Astrocyte (in vitro differentiated cells and primary cell): ENCODE results near the gene CISD3. TPM values are rescaled to one million over a fixed set of nuclear protein-coding genes. Genes with fewer than 3 reads are reported as not detected.

ENCODE experiments used
- DNase-seq: peaks from one replicate; pipeline ENCODE4 v3.0.0-alpha.2; 2010; ENCODE audit warnings: low read depth
- FAIRE-seq: peaks from 2 replicates; lab custom pipeline; 2011; peaks lifted over from hg19 to GRCh38; lab: Jason Lieb, UNC
- H2AFZ ChIP-seq: 2 replicates; pipeline ENCODE4 v1.6.0; 2012; ENCODE audit warnings: low read depth, low read length, inconsistent platforms
- H3K27ac ChIP-seq: 2 replicates; pipeline ENCODE4 v1.5.1; 2011; ENCODE audit warnings: low read depth, low read length, inconsistent platforms
- H3K27me3 ChIP-seq: 2 replicates; pipeline ENCODE4 v1.6.0; 2011; ENCODE audit warnings: low read length, inconsistent platforms; ENCODE audit not compliant: insufficient read depth
- H3K36me3 ChIP-seq: 2 replicates; pipeline ENCODE4 v1.5.1; 2011; ENCODE audit warnings: low read length, inconsistent platforms; ENCODE audit not compliant: insufficient read depth
- H3K4me1 ChIP-seq: 2 replicates; pipeline ENCODE4 v1.5.1; 2011; ENCODE audit warnings: low read length, inconsistent platforms; ENCODE audit not compliant: insufficient read depth
- H3K4me2 ChIP-seq: 2 replicates; pipeline ENCODE4 v1.6.0; 2012; ENCODE audit warnings: low read length, inconsistent platforms
- H3K4me3 ChIP-seq: 2 replicates; pipeline ENCODE4 v1.5.1; 2011; ENCODE audit warnings: low read depth, mild to moderate bottlenecking, low read length, inconsistent platforms; ENCODE audit not compliant: insufficient read depth
- H3K79me2 ChIP-seq: 2 replicates; pipeline ENCODE4 v1.6.0; 2012; ENCODE audit warnings: mild to moderate bottlenecking, low read length, inconsistent platforms; ENCODE audit not compliant: insufficient read depth
- H3K9ac ChIP-seq: 2 replicates; pipeline ENCODE4 v1.6.0; 2012; ENCODE audit warnings: mild to moderate bottlenecking, low read length, inconsistent platforms
- H3K9me3 ChIP-seq: 2 replicates; pipeline ENCODE4 v1.5.1; 2012; ENCODE audit warnings: low read depth, mild to moderate bottlenecking, low read length, inconsistent platforms; ENCODE audit not compliant: insufficient read depth
- H4K20me1 ChIP-seq: 2 replicates; pipeline ENCODE4 v1.6.0; 2012; ENCODE audit warnings: low read length, inconsistent platforms; ENCODE audit not compliant: insufficient read depth
- H3K27ac Mint-ChIP-seq: one replicate; pipeline ENCODE4 v1.8.0; 2021; ENCODE audit warnings: mild to moderate bottlenecking, mixed read lengths; ENCODE audit not compliant: unreplicated experiment
- H3K27me3 Mint-ChIP-seq: one replicate; pipeline ENCODE4 v1.8.0; 2021; ENCODE audit warnings: low read depth, mixed read lengths; ENCODE audit not compliant: unreplicated experiment
- H3K36me3 Mint-ChIP-seq: one replicate; pipeline ENCODE4 v1.8.0; 2021; ENCODE audit warnings: low read depth, mixed read lengths; ENCODE audit not compliant: unreplicated experiment
- H3K4me1 Mint-ChIP-seq: one replicate; pipeline ENCODE4 v1.8.0; 2021; ENCODE audit warnings: low read depth, mixed read lengths; ENCODE audit not compliant: unreplicated experiment
- H3K4me3 Mint-ChIP-seq: one replicate; pipeline ENCODE4 v1.8.0; 2021; ENCODE audit warnings: mild to moderate bottlenecking, moderate library complexity, mixed read lengths; ENCODE audit not compliant: unreplicated experiment
- H3K9me3 Mint-ChIP-seq: one replicate; pipeline ENCODE4 v1.8.0; 2021; ENCODE audit warnings: mild to moderate bottlenecking, mixed read lengths; ENCODE audit not compliant: unreplicated experiment
- CTCF ChIP-seq: IDR thresholded peaks from 2 replicates; pipeline ENCODE4 v1.5.1; 2011; ENCODE audit warnings: low read depth, mild to moderate bottlenecking, inconsistent platforms, low read length, moderate library complexity; ENCODE audit not compliant: insufficient read depth
- EZH2 ChIP-seq: IDR thresholded peaks from 2 replicates; pipeline ENCODE4 v1.6.1; 2012; ENCODE audit warnings: mild to moderate bottlenecking, low read length, inconsistent platforms; ENCODE audit not compliant: insufficient read depth
- total RNA-seq: library from RNA; stranded (reverse); gene quantifications from 2 replicates; pipeline ENCODE4 v1.2.1, GENCODE V29; 2021

Gene CISD3
- total RNA-seq, 1 donor from 2014 or later = 12.0 TPM

DNA sequence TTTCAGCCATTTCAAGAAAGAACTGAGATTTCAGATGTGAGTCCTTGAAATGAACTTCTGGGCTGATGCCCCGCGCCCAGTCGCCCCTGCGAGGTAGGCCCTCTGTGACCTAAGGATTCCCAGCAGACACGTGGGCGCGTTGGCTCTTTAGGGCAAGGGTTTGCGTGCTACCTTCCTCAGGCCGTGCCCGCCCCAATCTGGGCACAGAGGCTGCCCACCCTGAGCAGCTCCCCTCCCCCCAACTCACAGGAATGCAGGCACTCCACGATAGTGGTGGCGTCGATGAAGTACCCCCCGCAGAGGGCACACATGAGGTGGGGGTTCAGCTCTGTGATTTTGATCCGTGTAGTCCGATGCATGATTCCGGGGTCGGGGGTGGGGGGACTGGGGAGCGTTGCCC is 9.9 kb downstream of the CISD3 start:
- Histone ChIP-seq H4K20me1 (peaks cover 84% of the 10 kb centered on the region), H3K36me3 (peaks cover 11% of the 10 kb centered on the region), H3K27me3 (no peaks in the 10 kb centered on the region), H2AFZ (no peak overlapping the region), H3K4me1 (peaks cover 14% of the 10 kb centered on the region), H3K27ac (no peak overlapping the region), H3K4me3 (no peak overlapping the region), H3K9me3 (no peaks in the 10 kb centered on the region), H3K4me2 (no peak overlapping the region), H3K9ac (no peak overlapping the region), H3K79me2 (peaks cover 63% of the 10 kb centered on the region)
- H3K27me3 Mint-ChIP-seq = no peaks in the 10 kb centered on the region
- DNase-seq (no peak), FAIRE-seq (no peak)
- peaks cover 9% of the 10 kb centered on the region for H3K36me3 Mint-ChIP-seq
- no peaks in the 10 kb centered on the region for H3K9me3 Mint-ChIP-seq
- TF ChIP-seq EZH2 (no peak), CTCF (no peak)
- H3K4me3 Mint-ChIP-seq = no peak overlapping the region
- peaks cover 19% of the 10 kb centered on the region for H3K4me1 Mint-ChIP-seq
- no peak overlapping the region for H3K27ac Mint-ChIP-seq

DNA sequence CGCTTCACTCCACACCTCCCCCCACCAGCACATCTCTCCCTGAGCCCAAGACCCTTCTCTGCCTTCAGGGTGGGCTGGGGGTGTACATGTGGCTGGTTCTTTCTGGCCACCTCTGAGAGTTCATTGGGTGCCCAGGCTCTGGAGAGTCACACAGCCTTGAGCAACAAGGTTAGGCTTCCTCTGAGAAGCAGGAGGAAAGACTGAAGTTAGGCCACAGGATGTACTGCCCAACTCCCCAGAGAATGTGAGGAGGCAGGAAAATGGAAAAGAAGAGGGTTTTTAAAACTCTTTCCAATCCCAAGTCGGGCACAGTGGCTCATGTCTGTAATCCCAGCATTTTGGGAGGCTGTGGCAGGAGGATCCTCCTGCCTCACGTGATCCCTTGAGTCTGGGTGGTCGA is 10.7 kb downstream of the CISD3 start:
- FAIRE-seq (no peak), DNase-seq (no peak)
- TF ChIP-seq EZH2 = no peak
- TF ChIP-seq CTCF = no peak
- H3K4me3 Mint-ChIP-seq = no peak overlapping the region
- peaks cover 70% of the 10 kb centered on the region for H3K79me2 ChIP-seq
- H3K36me3 Mint-ChIP-seq = peaks cover 7% of the 10 kb centered on the region
- H3K4me3 ChIP-seq = no peak overlapping the region
- H3K27ac ChIP-seq = no peak overlapping the region
- no peaks in the 10 kb centered on the region for H3K27me3 Mint-ChIP-seq
- H3K9me3 Mint-ChIP-seq = no peaks in the 10 kb centered on the region
- peaks cover 84% of the 10 kb centered on the region for H4K20me1 ChIP-seq
- no peak overlapping the region for H3K9ac ChIP-seq
- H3K9me3 ChIP-seq = no peaks in the 10 kb centered on the region
- H3K27ac Mint-ChIP-seq = no peak overlapping the region
- H3K27me3 ChIP-seq = no peaks in the 10 kb centered on the region
- H3K4me1 ChIP-seq = peaks cover 17% of the 10 kb centered on the region
- no peak overlapping the region for H3K4me2 ChIP-seq
- peaks cover 25% of the 10 kb centered on the region for H3K4me1 Mint-ChIP-seq
- no peak overlapping the region for H2AFZ ChIP-seq
- H3K36me3 ChIP-seq = peaks cover 11% of the 10 kb centered on the region

GRCh38 chr17:38741461-38741860 is 11.3 kb downstream of the CISD3 start:
- Mint-ChIP-seq H3K9me3 (peaks cover 2% of the 10 kb centered on the region), H3K27ac (no peak overlapping the region), H3K36me3 (peaks cover 7% of the 10 kb centered on the region), H3K4me1 (peaks cover 32% of the 10 kb centered on the region), H3K4me3 (no peak overlapping the region), H3K27me3 (no peaks in the 10 kb centered on the region)
- DNase-seq = no peak
- Histone ChIP-seq H3K27me3 (no peaks in the 10 kb centered on the region), H3K9me3 (no peaks in the 10 kb centered on the region), H3K4me3 (no peak overlapping the region), H3K4me2 (no peak overlapping the region), H4K20me1 (peaks cover 84% of the 10 kb centered on the region), H2AFZ (no peak overlapping the region), H3K9ac (peak overlapping the region; percentile 53), H3K36me3 (peaks cover 11% of the 10 kb centered on the region), H3K27ac (no peak overlapping the region), H3K4me1 (peaks cover 23% of the 10 kb centered on the region), H3K79me2 (peaks cover 77% of the 10 kb centered on the region)
- TF ChIP-seq CTCF (no peak), EZH2 (no peak)
- no peak for FAIRE-seq
